GM21737 (cell line): ENCODE results near the gene EHBP1L1.

Experiments used
- ATAC-seq: cut with Tn5 transposase; IDR thresholded peaks from one replicate; pipeline ENCODE4 v1.9.1; 2021; ENCODE audit warnings: mild to moderate bottlenecking, moderate library complexity; ENCODE audit not compliant: unreplicated experiment

The EHBP1L1 gene

GRCh38 chr11:65613091-65613928, 37.5 kb downstream of the EHBP1L1 start:
- no peak for ATAC-seq

GRCh38 chr11:65615229-65615949, 39.5 kb downstream of the EHBP1L1 start, which contains the start of gene PCNX3:
TSS of gene PCNX3 (plus strand) at chr11:65615776. CDS start at chr11:65616312, 536 bp downstream.
- ATAC-seq: peak; percentile 70

- ATAC-seq: peak; percentile 5
These were observed 40.2 kb downstream of the EHBP1L1 start for GRCh38 chr11:65615950-65616574.

GRCh38 chr11:65616575-65617001, 40.7 kb downstream of the EHBP1L1 start:
- ATAC-seq: no peak

GRCh38 chr11:65617136-65617850, 41.4 kb downstream of the EHBP1L1 start:
- no peak for ATAC-seq

GRCh38 chr11:65617990-65618751, 42.3 kb downstream of the EHBP1L1 start:
- no peak for ATAC-seq

GRCh38 chr11:65618763-65619162, 42.9 kb downstream of the EHBP1L1 start:
- no peak for ATAC-seq

GRCh38 chr11:65619281-65619928, 43.6 kb downstream of the EHBP1L1 start:
- no peak for ATAC-seq

- ATAC-seq: no peak
These were observed 44.8 kb downstream of the EHBP1L1 start for GRCh38 chr11:65620666-65621065.

GRCh38 chr11:65621460-65621859, 45.6 kb downstream of the EHBP1L1 start:
- no peak for ATAC-seq

GRCh38 chr11:65622011-65622410, 46.2 kb downstream of the EHBP1L1 start:
- no peak for ATAC-seq

GRCh38 chr11:65623177-65623576, 47.3 kb downstream of the EHBP1L1 start:
- ATAC-seq: no peak

GRCh38 chr11:65623852-65624616, 48.2 kb downstream of the EHBP1L1 start:
- ATAC-seq: no peak

- ATAC-seq: no peak
These were observed 49.2 kb downstream of the EHBP1L1 start for GRCh38 chr11:65624931-65625627.

- ATAC-seq: no peak
These were observed 49.9 kb downstream of the EHBP1L1 start for GRCh38 chr11:65625628-65626342.

GRCh38 chr11:65627202-65627601, 51.3 kb downstream of the EHBP1L1 start:
- no peak for ATAC-seq

GRCh38 chr11:65629579-65629978, 53.7 kb downstream of the EHBP1L1 start:
- ATAC-seq: no peak

GRCh38 chr11:65630215-65630614, 54.4 kb downstream of the EHBP1L1 start:
- ATAC-seq: no peak
